GM19468 (cell line): ENCODE data around the gene SHROOM3.

Experiments used
- ATAC-seq: cut with Tn5 transposase; IDR thresholded peaks from one replicate; pipeline ENCODE4 v1.9.1; 2021; ENCODE audit warnings: mild to moderate bottlenecking, moderate library complexity, moderate number of reproducible peaks; ENCODE audit not compliant: unreplicated experiment; ENCODE audit errors: extremely low read depth

Gene SHROOM3

DNA sequence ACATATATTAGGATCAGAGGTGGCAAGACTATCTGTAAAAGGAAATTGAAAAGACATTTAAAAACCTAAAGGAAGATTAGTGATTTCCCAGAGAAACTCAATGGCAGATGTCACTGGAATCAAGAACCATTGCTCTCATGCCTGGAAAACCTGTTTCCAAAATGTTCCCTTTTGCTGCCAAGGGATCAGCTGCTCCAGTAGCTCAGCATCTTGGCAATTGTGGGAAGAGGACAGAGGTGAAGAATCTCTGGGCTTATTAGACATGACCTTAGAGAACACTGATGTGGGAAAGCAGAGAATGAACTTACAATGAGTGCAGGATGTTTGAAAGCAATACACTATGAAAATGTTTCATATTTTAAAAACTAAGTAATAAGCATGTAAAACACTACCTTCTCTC lies 98.3 kb downstream of the SHROOM3 start:
- no peak for ATAC-seq

GRCh38 chr4:76535603-76536372 lies 100.8 kb downstream of the SHROOM3 start:
- no peak for ATAC-seq

DNA sequence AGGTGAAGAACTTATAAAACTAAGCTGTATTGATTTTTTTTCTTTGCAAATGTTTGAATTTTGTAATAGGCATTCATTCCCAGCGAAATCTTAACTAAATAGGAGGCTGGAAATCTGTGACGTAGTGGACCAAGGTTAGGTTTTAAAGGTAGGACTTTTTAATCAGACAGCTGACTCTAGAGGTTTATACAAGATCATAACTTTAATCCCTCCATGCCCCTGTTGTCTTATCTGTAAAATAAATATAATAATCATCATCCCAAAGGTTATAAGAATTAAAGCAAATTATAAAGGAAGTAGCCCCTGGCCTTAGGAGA lies 101.3 kb downstream of the SHROOM3 start:
- ATAC-seq, result no peak

- no peak for ATAC-seq
Measured at GRCh38 chr4:76538296-76538695, 103.3 kb downstream of the SHROOM3 start.

DNA sequence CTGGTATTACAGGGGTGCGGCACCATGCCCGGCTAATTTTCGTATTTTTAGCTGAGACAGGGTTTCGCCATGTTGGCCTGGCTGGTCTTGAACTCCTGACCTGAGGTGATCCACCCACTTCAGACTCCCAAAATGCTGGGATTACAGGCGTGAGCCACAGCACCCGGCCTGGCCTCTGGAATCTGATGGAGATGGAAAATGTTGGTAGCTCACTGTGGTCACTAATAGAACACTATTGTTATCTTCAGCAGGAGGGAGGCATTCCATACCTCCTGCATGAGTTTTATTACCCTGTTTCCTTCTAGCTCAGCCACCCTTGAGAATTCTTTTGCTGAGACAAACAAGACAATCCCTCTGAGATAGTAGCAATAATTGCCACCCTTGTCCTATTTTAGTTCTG lies 105.0 kb downstream of the SHROOM3 start:
- ATAC-seq, result no peak

DNA sequence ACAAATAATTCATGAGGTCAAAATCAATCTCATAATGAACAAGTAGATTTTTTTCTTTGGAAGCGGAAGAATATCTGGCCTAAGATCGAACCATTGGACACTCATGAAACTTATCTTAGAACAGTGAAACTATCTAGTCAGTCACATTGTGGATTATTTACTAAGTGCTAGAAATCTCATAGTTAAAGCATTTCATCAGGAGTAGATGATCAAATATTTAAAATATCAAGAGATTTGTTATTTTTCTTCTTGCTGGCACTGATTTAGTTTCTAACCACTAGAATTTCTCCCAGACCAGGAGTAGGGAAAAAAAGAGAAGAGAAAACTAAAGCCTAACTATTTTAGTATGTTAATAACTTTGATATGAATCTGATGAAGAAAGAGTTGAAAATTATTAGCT lies 105.5 kb downstream of the SHROOM3 start:
- no peak for ATAC-seq

DNA sequence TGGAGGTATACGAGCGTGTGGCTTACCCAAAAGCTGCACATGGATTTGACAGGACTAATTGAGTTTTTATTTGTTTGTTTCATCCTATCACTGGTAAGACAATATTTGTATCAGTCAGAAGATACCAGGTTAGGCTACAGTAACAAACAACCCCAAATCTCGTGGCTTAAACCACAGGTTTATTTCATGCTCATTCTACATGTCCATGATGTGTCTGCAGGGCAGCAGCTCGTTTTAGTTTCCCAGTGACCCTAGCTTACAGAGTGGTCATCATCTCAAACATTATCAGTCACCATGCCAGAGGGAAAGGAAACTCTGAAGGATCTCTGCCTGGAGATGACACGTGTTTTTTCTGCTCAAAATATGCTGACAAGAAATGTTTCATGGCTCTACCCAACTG lies 108.3 kb downstream of the SHROOM3 start:
- ATAC-seq, result no peak

DNA sequence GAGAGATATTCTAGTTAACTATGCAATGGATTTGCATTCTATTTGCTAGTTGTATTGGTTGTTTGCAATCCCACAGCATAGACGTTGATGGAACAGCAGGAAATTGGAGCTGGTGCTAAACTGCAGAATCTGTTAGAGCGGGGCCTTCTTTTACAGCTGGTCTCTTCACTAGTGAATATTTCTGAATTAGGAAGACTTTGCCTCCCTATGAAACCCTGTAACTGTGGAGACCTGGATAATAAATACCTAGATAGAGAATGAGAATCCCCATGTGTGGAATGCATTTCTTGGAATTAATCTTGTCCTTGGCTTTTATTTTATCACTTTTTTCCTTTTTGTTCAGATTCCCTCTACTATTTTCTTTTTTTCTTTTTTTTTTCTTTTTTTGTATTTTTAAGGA lies 109.7 kb downstream of the SHROOM3 start:
- no peak for ATAC-seq

GRCh38 chr4:76545226-76545884 lies 110.3 kb downstream of the SHROOM3 start:
- ATAC-seq, result no peak

DNA sequence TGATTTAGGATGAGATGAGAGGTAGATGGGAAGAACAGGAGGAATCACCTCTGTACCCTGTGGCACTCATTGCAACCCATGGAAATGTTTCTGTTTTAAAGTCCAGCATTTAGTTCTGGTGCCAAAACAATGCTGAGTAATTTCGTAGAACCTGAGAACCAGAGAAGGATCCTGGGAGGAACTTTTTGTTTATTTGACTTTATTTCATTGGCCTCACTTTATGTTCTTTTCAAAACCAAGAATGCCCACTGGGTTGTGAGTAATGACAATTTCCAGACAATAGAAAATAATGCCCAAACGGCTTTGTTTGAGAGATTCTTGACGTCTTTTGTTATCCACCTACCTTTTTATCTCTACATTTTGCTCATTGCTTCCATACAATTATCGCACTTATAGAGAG lies 111.3 kb downstream of the SHROOM3 start:
- ATAC-seq, result no peak

DNA sequence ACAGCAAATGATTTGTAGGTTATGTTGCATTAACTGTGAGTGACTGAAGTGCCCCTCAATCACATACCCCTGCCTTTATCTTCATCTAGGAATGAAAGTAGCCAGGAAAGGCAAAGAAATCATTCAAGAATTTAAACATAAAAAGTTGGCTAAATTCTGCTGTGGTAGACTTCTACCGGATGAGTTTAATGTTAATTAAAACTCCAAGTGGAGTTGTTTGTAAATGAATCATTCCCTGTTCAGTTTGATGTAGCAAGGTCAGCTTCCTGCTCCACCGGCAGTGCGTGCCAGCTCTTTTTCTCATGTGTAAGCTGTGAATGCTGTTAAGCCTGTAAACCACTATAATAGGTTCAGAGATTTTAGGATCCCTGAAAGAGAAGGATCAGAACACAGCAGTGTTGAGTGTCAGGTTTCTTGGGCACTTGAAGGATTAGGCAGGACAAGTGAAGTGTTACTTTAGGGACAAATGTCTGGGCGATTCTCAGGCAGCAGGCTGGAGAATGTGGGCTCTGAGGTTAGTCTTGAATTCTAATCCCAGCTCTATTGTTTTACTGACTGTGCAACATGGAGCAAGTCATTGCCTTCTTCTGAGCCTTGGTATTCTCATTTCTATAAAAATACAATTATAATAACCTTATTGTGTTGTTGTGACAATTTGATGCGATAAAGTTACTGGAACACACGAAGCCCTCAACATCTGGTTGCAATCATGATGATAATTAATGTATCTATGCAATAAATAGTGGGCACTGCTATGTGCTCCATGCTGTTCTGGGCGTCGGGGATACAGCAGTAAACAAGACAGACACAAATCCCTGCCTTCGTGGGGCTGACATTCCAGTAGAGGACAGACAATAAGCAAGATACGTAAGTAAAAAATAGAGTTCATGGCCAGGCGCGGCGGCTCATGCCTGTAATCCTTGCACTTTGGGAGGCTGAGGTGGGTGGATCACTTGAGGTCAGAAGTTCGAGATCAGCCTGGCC lies 112.0 kb downstream of the SHROOM3 start:
- ATAC-seq, result no peak

GRCh38 chr4:76548704-76549103 lies 113.7 kb downstream of the SHROOM3 start:
- ATAC-seq, result no peak

GRCh38 chr4:76549765-76550164 lies 114.7 kb downstream of the SHROOM3 start:
- no peak for ATAC-seq

DNA sequence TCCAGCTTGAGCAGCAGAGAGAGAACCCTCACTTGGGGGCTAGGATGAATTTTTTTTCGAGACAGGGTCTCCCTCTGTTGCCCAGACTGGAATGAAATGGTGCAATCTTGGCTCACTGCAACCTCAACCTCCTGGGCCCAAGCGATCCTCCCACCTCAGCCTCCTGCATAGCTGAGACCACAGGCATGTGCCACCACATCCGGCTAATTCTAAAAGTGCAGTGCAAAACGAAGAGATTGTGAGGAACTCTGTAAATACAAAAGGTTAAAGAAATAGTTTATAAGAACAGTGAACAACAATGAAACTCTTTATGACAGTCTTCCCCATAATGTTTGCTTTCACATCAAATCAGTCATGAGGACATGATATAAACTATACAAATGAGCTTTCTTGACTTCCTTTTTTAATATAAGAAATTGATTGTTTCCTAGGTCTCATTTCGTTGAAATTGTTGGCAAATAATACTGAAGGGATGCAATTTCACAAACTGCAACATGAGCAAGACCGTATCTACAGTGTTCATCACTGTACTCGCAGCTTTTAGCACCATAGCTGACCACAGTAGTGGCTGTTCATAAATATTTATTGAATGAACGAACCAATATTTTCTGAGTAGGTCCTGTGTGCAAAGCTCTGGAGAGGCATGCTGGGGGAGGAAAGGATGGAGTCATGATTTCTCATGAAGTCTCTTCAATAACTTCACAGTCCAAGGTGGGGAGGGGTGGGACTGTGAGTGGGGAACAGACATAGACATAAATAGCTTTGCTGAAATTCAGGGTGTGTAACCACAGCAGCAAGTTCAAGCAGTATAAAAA lies 116.1 kb downstream of the SHROOM3 start:
- no peak for ATAC-seq

GRCh38 chr4:76554630-76555029 lies 119.6 kb downstream of the SHROOM3 start:
- ATAC-seq, result no peak

DNA sequence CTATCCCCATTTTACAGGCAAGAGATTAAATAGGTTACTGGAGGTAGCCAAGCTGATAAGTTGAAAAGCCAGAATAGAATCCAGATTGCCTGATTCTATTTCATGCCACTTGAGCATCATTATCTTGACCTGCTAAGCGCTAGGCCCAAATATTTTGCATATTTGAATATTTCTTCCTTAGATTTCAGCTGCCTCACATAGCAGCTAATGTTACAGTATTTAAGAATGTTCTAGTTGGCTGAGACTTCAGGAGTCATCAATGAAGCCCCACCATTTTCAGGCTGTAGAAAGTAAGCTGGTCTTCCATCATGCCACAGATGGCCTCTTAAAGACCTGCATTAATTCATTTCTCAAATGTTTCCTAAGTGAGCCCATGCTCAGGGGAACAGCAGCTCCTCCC lies 121.4 kb downstream of the SHROOM3 start:
- no peak for ATAC-seq

DNA sequence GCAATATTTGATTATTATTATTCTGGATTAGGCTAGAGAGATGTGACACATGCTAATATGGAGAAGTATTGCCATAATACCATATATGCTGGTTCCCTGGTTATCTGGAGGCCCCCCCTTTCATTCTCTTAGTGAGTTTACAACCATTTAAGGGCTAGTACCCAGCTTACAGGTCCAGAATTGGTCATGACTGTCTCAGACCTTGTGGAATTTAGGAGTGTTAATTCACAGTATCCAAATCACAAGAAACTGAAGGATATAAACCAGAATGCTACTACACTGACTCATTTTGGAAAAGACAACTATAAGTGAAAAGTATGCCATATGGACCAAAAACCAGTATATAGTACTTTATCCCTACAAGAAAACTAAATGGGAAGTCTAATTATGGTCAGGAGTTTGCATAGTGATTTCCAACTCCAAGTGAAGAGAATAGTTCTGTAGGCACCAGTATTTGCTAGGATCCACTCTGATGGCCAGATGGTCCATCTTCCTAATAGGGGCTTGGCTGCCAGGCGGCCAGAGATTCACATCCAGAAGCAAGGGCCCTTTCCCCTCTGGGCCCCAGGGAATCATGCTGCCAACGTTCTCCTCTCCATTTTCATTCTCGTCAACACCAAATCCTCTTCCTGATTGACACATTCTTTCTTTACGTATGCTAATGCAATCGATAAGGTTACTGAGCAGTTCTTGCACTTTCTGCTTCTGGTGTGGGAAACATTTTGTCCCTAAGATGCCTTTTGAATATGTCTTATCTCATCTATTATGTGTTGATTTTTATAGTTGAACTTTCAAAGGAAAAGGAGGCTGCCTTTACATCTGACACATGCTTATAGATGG lies 123.6 kb downstream of the SHROOM3 start:
- no peak for ATAC-seq

GRCh38 chr4:76559236-76560071 lies 124.4 kb downstream of the SHROOM3 start:
- ATAC-seq, result no peak
